ENCODE results near the gene CFAP77. TPM values are rescaled to one million over a fixed set of nuclear protein-coding genes. Genes with fewer than 3 reads are reported as not detected.

The CFAP77 gene
- total RNA-seq, 2 experiments from 2014 or later: not detected

- H3K9me3 Mint-ChIP-seq: no peaks in the 10 kb centered on the region
- ChIA-PET POLR2A (no interaction called here), CTCF (no interaction called here)
- no peak overlapping the region for H3K4me3 Mint-ChIP-seq
- no peak for DNase-seq
- H3K27ac Mint-ChIP-seq: no peak overlapping the region
- peaks cover 19% of the 10 kb centered on the region for H3K27me3 Mint-ChIP-seq
- H3K36me3 Mint-ChIP-seq (ENCODE audit: low read depth): no peaks in the 10 kb centered on the region
- H3K4me1 Mint-ChIP-seq: no peaks in the 10 kb centered on the region
Observed at GRCh38 chr9:132441404-132441803, 31.4 kb downstream of the CFAP77 start.

GRCh38 chr9:132443951-132444607 is 34.1 kb downstream of the CFAP77 start:
- CTCF ChIA-PET: no interaction called here
- no peak overlapping the region for H3K4me3 Mint-ChIP-seq

GRCh38 chr9:132446887-132447286 is 36.9 kb downstream of the CFAP77 start:
- peaks cover 21% of the 10 kb centered on the region for H3K27me3 Mint-ChIP-seq
- no peak for DNase-seq
- peaks cover 6% of the 10 kb centered on the region for H3K4me1 Mint-ChIP-seq
- no peaks in the 10 kb centered on the region for H3K36me3 Mint-ChIP-seq (ENCODE audit: low read depth)
- no peak overlapping the region for H3K4me3 Mint-ChIP-seq
- ChIA-PET POLR2A (no interaction called here), CTCF (interaction anchor here (0.6 kb wide), 1 partner anchor 383 kb away, joined by 3 read pairs; no protein-coding TSS in a partner anchor)
- no peak overlapping the region for H3K27ac Mint-ChIP-seq
- H3K9me3 Mint-ChIP-seq: no peaks in the 10 kb centered on the region

More at GRCh38 chr9:132443951-132444607, 34.1 kb downstream of the CFAP77 start:
- DNase-seq: no peak
- no peaks in the 10 kb centered on the region for H3K36me3 Mint-ChIP-seq (ENCODE audit: low read depth)
- no peak overlapping the region for H3K27ac Mint-ChIP-seq
- no peaks in the 10 kb centered on the region for H3K4me1 Mint-ChIP-seq
- POLR2A ChIA-PET: no interaction called here
- peaks cover 25% of the 10 kb centered on the region for H3K27me3 Mint-ChIP-seq
- no peaks in the 10 kb centered on the region for H3K9me3 Mint-ChIP-seq

- H3K4me3 Mint-ChIP-seq: no peak overlapping the region
Observed at GRCh38 chr9:132447346-132447745, 37.3 kb downstream of the CFAP77 start.

GRCh38 chr9:132447902-132448301 is 37.9 kb downstream of the CFAP77 start:
- DNase-seq: no peak
- Mint-ChIP-seq H3K27ac (no peak overlapping the region), H3K27me3 (peaks cover 27% of the 10 kb centered on the region), H3K9me3 (no peaks in the 10 kb centered on the region), H3K4me3 (no peak overlapping the region), H3K4me1 (peaks cover 6% of the 10 kb centered on the region), H3K36me3 (ENCODE audit: low read depth) (no peaks in the 10 kb centered on the region)
- POLR2A ChIA-PET: no interaction called here
- CTCF ChIA-PET: interaction anchor here (0.6 kb wide), 1 partner anchor 9 kb away, joined by 3 read pairs; no protein-coding TSS in a partner anchor

More at GRCh38 chr9:132447346-132447745, 37.3 kb downstream of the CFAP77 start:
- Mint-ChIP-seq H3K36me3 (ENCODE audit: low read depth) (no peaks in the 10 kb centered on the region), H3K9me3 (no peaks in the 10 kb centered on the region), H3K4me1 (peaks cover 6% of the 10 kb centered on the region), H3K27ac (no peak overlapping the region), H3K27me3 (peaks cover 21% of the 10 kb centered on the region)
- no peak for DNase-seq
- ChIA-PET CTCF (interaction anchor here (0.6 kb wide), 1 partner anchor 383 kb away, joined by 3 read pairs; no protein-coding TSS in a partner anchor), POLR2A (no interaction called here)

- CTCF ChIA-PET: no interaction called here
- Mint-ChIP-seq H3K36me3 (ENCODE audit: low read depth) (no peaks in the 10 kb centered on the region), H3K27ac (peak overlapping the region; percentile 1), H3K4me3 (no peak overlapping the region), H3K4me1 (peaks cover 6% of the 10 kb centered on the region), H3K9me3 (no peaks in the 10 kb centered on the region), H3K27me3 (peaks cover 27% of the 10 kb centered on the region)
- DNase-seq: peak; percentile 14
- POLR2A ChIA-PET: no interaction called here
Observed at GRCh38 chr9:132451276-132451675, 41.3 kb downstream of the CFAP77 start.

- Mint-ChIP-seq H3K27ac (no peak overlapping the region), H3K27me3 (peaks cover 18% of the 10 kb centered on the region), H3K4me3 (no peak overlapping the region), H3K9me3 (no peaks in the 10 kb centered on the region), H3K4me1 (peaks cover 3% of the 10 kb centered on the region), H3K36me3 (ENCODE audit: low read depth) (no peaks in the 10 kb centered on the region)
- ChIA-PET POLR2A (interaction anchor here (0.7 kb wide), 1 partner anchor 79 kb away, joined by 5 read pairs; no protein-coding TSS in a partner anchor), CTCF (no interaction called here)
- DNase-seq: no peak
Observed at GRCh38 chr9:132456241-132456640, 46.2 kb downstream of the CFAP77 start.

GRCh38 chr9:132457504-132458236 is 47.7 kb downstream of the CFAP77 start:
- Mint-ChIP-seq H3K36me3 (ENCODE audit: low read depth) (no peaks in the 10 kb centered on the region), H3K9me3 (no peaks in the 10 kb centered on the region), H3K27ac (no peak overlapping the region), H3K27me3 (peaks cover 9% of the 10 kb centered on the region), H3K4me1 (no peaks in the 10 kb centered on the region), H3K4me3 (no peak overlapping the region)
- CTCF ChIA-PET: no interaction called here
- no peak for DNase-seq
- POLR2A ChIA-PET: no interaction called here

- POLR2A ChIA-PET: no interaction called here
- Mint-ChIP-seq H3K4me3 (no peak overlapping the region), H3K4me1 (no peaks in the 10 kb centered on the region), H3K27ac (no peak overlapping the region), H3K27me3 (peaks cover 5% of the 10 kb centered on the region), H3K9me3 (no peaks in the 10 kb centered on the region), H3K36me3 (ENCODE audit: low read depth) (no peaks in the 10 kb centered on the region)
- DNase-seq: no peak
- CTCF ChIA-PET: no interaction called here
Observed at GRCh38 chr9:132458432-132458831, 48.4 kb downstream of the CFAP77 start.

- Mint-ChIP-seq H3K4me3 (no peak overlapping the region), H3K27me3 (peaks cover 1% of the 10 kb centered on the region), H3K36me3 (ENCODE audit: low read depth) (no peaks in the 10 kb centered on the region), H3K4me1 (no peaks in the 10 kb centered on the region), H3K27ac (no peak overlapping the region), H3K9me3 (no peaks in the 10 kb centered on the region)
- no peak for DNase-seq
- ChIA-PET CTCF (no interaction called here), POLR2A (no interaction called here)
Observed at GRCh38 chr9:132459661-132460060, 49.6 kb downstream of the CFAP77 start.

- no peak overlapping the region for H3K4me3 Mint-ChIP-seq
- no peaks in the 10 kb centered on the region for H3K36me3 Mint-ChIP-seq (ENCODE audit: low read depth)
- no peaks in the 10 kb centered on the region for H3K4me1 Mint-ChIP-seq
- peaks cover under 1% of the 10 kb centered on the region for H3K27me3 Mint-ChIP-seq
- H3K27ac Mint-ChIP-seq: no peak overlapping the region
- DNase-seq: no peak
- ChIA-PET CTCF (no interaction called here), POLR2A (no interaction called here)
- no peaks in the 10 kb centered on the region for H3K9me3 Mint-ChIP-seq
Observed at GRCh38 chr9:132460240-132460639, 50.2 kb downstream of the CFAP77 start.

- H3K27me3 Mint-ChIP-seq: peaks cover 8% of the 10 kb centered on the region
- H3K4me3 Mint-ChIP-seq: no peak overlapping the region
- no peaks in the 10 kb centered on the region for H3K9me3 Mint-ChIP-seq
- DNase-seq: no peak
- H3K27ac Mint-ChIP-seq: no peak overlapping the region
- CTCF ChIA-PET: no interaction called here
- no peaks in the 10 kb centered on the region for H3K4me1 Mint-ChIP-seq
- POLR2A ChIA-PET: no interaction called here
- no peaks in the 10 kb centered on the region for H3K36me3 Mint-ChIP-seq (ENCODE audit: low read depth)
Observed at GRCh38 chr9:132461281-132461896, 51.4 kb downstream of the CFAP77 start.

GRCh38 chr9:132461971-132462370 is 52.0 kb downstream of the CFAP77 start:
- Mint-ChIP-seq H3K9me3 (no peaks in the 10 kb centered on the region), H3K4me3 (no peak overlapping the region), H3K4me1 (no peaks in the 10 kb centered on the region), H3K27me3 (peaks cover 8% of the 10 kb centered on the region), H3K27ac (no peak overlapping the region), H3K36me3 (ENCODE audit: low read depth) (no peaks in the 10 kb centered on the region)
- POLR2A ChIA-PET: no interaction called here
- DNase-seq: no peak
- CTCF ChIA-PET: no interaction called here
